Hepatocyte (in vitro differentiated cells): ENCODE measurements around the gene REELD1.

Experiments
- EZH2 ChIP-seq: fragments of 200-600 bp; sonication (generic); IDR thresholded peaks from 2 replicates; pipeline ENCODE4 v1.6.1; 2016; ENCODE audit warnings: antibody characterized with exemption, mild to moderate bottlenecking, borderline replicate concordance
- TF ChIP-seq, protein P1 (sequence below): fragments of 200-600 bp; sonication (generic); IDR thresholded peaks from 2 replicates; pipeline ENCODE4 v1.5.1; 2016; ENCODE audit warnings: antibody characterized with exemption, mild to moderate bottlenecking; ENCODE audit not compliant: poor library complexity

DNA sequence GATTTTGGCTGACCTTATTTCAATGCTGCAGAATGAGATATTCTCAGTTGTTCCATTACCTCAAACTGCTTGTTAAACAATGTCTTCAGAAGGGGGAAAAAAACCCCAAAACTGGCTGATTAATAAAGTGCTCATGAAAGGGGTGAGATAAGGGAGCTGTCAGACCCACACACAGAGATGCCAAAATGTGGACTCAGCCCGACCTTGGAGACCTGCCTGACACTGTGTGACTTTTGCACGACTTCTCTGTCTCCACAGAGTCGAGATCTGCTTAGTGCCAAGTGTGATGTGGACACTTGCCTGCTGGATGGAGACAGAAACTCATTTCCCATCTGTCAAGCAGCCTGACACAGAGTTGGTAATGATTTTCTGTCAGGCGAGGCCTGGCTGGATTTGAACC, 31.5 kb downstream of the REELD1 start:
- no peak for TF ChIP-seq EZH2
- TF ChIP-seq, protein P1, sequence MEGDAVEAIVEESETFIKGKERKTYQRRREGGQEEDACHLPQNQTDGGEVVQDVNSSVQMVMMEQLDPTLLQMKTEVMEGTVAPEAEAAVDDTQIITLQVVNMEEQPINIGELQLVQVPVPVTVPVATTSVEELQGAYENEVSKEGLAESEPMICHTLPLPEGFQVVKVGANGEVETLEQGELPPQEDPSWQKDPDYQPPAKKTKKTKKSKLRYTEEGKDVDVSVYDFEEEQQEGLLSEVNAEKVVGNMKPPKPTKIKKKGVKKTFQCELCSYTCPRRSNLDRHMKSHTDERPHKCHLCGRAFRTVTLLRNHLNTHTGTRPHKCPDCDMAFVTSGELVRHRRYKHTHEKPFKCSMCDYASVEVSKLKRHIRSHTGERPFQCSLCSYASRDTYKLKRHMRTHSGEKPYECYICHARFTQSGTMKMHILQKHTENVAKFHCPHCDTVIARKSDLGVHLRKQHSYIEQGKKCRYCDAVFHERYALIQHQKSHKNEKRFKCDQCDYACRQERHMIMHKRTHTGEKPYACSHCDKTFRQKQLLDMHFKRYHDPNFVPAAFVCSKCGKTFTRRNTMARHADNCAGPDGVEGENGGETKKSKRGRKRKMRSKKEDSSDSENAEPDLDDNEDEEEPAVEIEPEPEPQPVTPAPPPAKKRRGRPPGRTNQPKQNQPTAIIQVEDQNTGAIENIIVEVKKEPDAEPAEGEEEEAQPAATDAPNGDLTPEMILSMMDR, result no peak
